CD4-positive, CD25-positive, alpha-beta regulatory T cell (primary cell): ENCODE data around the gene KRT14. TPM values are rescaled to one million over a fixed set of nuclear protein-coding genes. Genes with fewer than 3 reads are reported as not detected.

ENCODE experiments used
- polyA plus RNA-seq, 4 donors: library from polyadenylated mRNA; unstranded; fragments of 300-500 nt; fragmentation: Illumina TruSeq; gene quantifications; one replicate each; pipeline ENCODE4 v1.2.3, GENCODE V29; 2021
- total RNA-seq: library from RNA; stranded (reverse); gene quantifications from one replicate; pipeline ENCODE4 v1.2.3, GENCODE V29; 2022

The KRT14 gene
- total and polyA plus RNA-seq, 5 donors from 2014 or later, result not detected

Other genes with a start within 250 kb of the KRT14 start
- gene KRT33A, start 236.1 kb downstream of the KRT14 start, total RNA-seq, result not detected
- not detected for gene KRT33A, start 236.1 kb downstream of the KRT14 start, polyA plus RNA-seq
- gene KRT33B, start 217.1 kb downstream of the KRT14 start, total RNA-seq, result not detected
- gene KRT33B, start 217.1 kb downstream of the KRT14 start, polyA plus RNA-seq, result not detected
- gene KRT34, start 204.6 kb downstream of the KRT14 start, total RNA-seq, result not detected
- gene KRT34, start 204.6 kb downstream of the KRT14 start, polyA plus RNA-seq, result not detected
- gene KRT31, start 189.3 kb downstream of the KRT14 start, total RNA-seq, result not detected
- gene KRT31, start 189.3 kb downstream of the KRT14 start, polyA plus RNA-seq, result not detected
- not detected for gene KRT37, start 162.3 kb downstream of the KRT14 start, total RNA-seq
- gene KRT37, start 162.3 kb downstream of the KRT14 start, polyA plus RNA-seq, result not detected
- not detected for gene KRT38, start 145.9 kb downstream of the KRT14 start, total RNA-seq
- gene KRT38, start 145.9 kb downstream of the KRT14 start, polyA plus RNA-seq, result not detected
- gene KRT32, start 119.5 kb downstream of the KRT14 start, total RNA-seq, result not detected
- gene KRT32, start 119.5 kb downstream of the KRT14 start, polyA plus RNA-seq, result not detected
- gene KRT35, start 105.7 kb downstream of the KRT14 start, total RNA-seq, result not detected
- not detected for gene KRT35, start 105.7 kb downstream of the KRT14 start, polyA plus RNA-seq
- not detected for gene KRT36, start 97.0 kb downstream of the KRT14 start, total RNA-seq
- gene KRT36, start 97.0 kb downstream of the KRT14 start, polyA plus RNA-seq, result not detected
- not detected for gene KRT13, start 81.3 kb downstream of the KRT14 start, total RNA-seq
- not detected for gene KRT13, start 81.3 kb downstream of the KRT14 start, polyA plus RNA-seq
- not detected for gene KRT15, start 68.0 kb downstream of the KRT14 start, total RNA-seq
- not detected for gene KRT15, start 68.0 kb downstream of the KRT14 start, polyA plus RNA-seq
- not detected for gene KRT19, start 58.6 kb downstream of the KRT14 start, total RNA-seq
- gene KRT19, start 58.6 kb downstream of the KRT14 start, polyA plus RNA-seq, result not detected
- gene KRT9, start 14.8 kb downstream of the KRT14 start, total RNA-seq, result not detected
- not detected for gene KRT9, start 14.8 kb downstream of the KRT14 start, polyA plus RNA-seq
- gene KRT16, start 25.9 kb upstream of the KRT14 start, total RNA-seq, result not detected
- gene KRT16, start 25.9 kb upstream of the KRT14 start, polyA plus RNA-seq, result not detected
- not detected for gene KRT17, start 37.7 kb upstream of the KRT14 start, total RNA-seq
- gene KRT17, start 37.7 kb upstream of the KRT14 start, polyA plus RNA-seq, result not detected
- 2,625 TPM for gene EIF1, start 102.0 kb upstream of the KRT14 start, total RNA-seq
- 1,000 to 10,000 TPM; 1,357 to 1,617 (median 1,453) TPM for gene EIF1, start 102.0 kb upstream of the KRT14 start, polyA plus RNA-seq
- gene GAST, start 125.4 kb upstream of the KRT14 start, total RNA-seq, result not detected
- gene GAST, start 125.4 kb upstream of the KRT14 start, polyA plus RNA-seq, result not detected
- 2.1 TPM for gene HAP1, start 147.7 kb upstream of the KRT14 start, total RNA-seq
- gene HAP1, start 147.7 kb upstream of the KRT14 start, polyA plus RNA-seq, result under 1 TPM; 0.35 to 0.62 (median 0.49) TPM
- 1.3 TPM for gene JUP, start 199.8 kb upstream of the KRT14 start, total RNA-seq
- under 1 TPM in 2 of 4 donors, not detected in 2; 0.32 to 0.33 TPM for gene JUP, start 199.8 kb upstream of the KRT14 start, polyA plus RNA-seq
- 1.7 TPM for gene P3H4, start 225.1 kb upstream of the KRT14 start, total RNA-seq
- 1 to 10 TPM in 3 of 4 donors, under 1 TPM in 1; 0.59 to 2.9 (median 2.5) TPM for gene P3H4, start 225.1 kb upstream of the KRT14 start, polyA plus RNA-seq
- gene FKBP10, start 226.1 kb upstream of the KRT14 start, total RNA-seq, result not detected
- under 1 TPM in 1 of 4 donors, not detected in 3; 0.25 TPM for gene FKBP10, start 226.1 kb upstream of the KRT14 start, polyA plus RNA-seq
- gene NT5C3B, start 249.3 kb upstream of the KRT14 start, total RNA-seq, result 17.9 TPM
- 10 to 100 TPM; 15.5 to 37.7 (median 18.1) TPM for gene NT5C3B, start 249.3 kb upstream of the KRT14 start, polyA plus RNA-seq